Skin of body (tissue), 2 donors: ENCODE data around the gene VWA7. TPM values are rescaled to one million over a fixed set of nuclear protein-coding genes. Genes with fewer than 3 reads are reported as not detected.

Source experiments
- DNase-seq: peaks from one replicate; lab custom pipeline; 2025; lab: John Stamatoyannopoulos, UW
- total RNA-seq: library from RNA; depleted of rRNA; stranded (reverse); fragments of >200 nt; gene quantifications from one replicate; pipeline ENCODE4 v1.2.3, GENCODE V29; 2014

VWA7 gene
- total RNA-seq, 1 donor from 2014 or later, result 0.99 TPM

GRCh38 chr6:31730631-31731086 lies 46.5 kb downstream of the VWA7 start:
- no peak for DNase-seq

DNA sequence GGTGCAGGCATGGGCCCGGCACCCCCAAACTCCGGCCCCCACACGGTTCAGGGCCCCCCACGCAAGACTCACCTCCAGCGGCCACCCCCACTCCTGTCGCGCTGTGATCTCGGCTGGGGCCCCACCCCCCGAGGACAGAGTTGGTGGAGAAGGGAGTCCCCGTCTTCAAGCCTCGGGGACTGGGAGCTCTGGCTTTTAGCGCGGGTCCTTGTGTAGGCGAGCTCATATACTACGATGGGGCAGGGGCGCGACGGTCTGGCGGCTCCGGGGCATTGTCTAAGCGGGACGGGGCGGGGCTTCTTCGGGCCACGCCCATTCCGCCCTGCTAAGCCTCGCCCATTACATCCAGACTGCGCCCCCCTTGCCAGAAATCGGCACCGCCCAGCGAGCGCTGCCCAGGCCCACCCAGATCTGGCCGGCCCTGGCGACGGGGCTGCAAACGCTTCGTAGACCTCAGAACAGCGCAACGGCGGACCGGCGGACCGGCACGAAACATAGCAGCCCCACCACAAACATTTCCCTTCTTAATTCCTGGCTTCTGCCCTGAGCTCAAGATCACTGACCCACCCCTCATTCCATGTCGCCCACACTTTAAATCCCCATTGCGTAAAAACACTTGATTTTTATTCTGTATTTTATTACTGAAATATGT lies 47.0 kb downstream of the VWA7 start:
- peak; percentile 92 for DNase-seq

- DNase-seq, result peak; percentile 84
Observed at GRCh38 chr6:31729515-31729978, 47.6 kb downstream of the VWA7 start.

DNA sequence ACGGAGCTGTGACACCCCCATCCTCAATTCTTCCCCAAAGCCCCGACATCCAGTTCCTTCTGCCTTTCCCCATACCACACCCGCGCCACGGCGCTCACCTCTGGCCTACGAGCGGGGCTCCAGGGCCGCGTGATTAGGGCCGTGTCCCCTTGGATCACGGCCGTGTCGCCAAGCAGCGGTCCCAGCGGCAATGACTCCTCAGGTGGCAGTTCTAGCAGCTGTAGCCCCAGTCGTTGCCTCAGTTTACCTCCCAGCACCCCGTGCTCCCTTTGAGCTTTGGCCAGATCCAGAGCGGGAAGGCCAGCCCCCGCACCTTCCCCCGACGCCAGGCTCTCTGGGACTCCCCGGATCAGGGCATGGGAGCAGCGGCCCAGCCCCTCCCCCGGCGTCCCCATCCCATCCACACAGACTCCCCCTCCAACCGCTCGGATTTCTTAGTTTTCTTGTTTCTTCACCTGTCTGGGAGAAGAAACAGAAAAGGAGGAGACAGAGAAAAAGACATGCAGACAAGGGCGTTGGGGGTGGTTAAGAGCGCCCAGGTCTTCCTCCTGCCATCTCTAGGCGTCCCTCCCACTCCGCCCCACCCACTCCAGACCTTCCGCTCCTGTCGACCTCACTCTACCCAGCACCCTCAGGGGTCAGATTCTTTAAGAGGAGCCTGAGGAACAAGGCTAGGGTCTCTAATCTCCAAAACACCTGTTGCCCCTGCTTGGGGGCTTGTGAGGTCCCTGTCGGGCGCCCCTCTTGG lies 48.2 kb downstream of the VWA7 start, which contains the start of gene DDAH2:
Gene DDAH2, minus strand, starts transcription at position 533 of the 748 bp plus-strand sequence. Its CDS starts 138 bp downstream, at position 395.
- no peak for DNase-seq

DNA sequence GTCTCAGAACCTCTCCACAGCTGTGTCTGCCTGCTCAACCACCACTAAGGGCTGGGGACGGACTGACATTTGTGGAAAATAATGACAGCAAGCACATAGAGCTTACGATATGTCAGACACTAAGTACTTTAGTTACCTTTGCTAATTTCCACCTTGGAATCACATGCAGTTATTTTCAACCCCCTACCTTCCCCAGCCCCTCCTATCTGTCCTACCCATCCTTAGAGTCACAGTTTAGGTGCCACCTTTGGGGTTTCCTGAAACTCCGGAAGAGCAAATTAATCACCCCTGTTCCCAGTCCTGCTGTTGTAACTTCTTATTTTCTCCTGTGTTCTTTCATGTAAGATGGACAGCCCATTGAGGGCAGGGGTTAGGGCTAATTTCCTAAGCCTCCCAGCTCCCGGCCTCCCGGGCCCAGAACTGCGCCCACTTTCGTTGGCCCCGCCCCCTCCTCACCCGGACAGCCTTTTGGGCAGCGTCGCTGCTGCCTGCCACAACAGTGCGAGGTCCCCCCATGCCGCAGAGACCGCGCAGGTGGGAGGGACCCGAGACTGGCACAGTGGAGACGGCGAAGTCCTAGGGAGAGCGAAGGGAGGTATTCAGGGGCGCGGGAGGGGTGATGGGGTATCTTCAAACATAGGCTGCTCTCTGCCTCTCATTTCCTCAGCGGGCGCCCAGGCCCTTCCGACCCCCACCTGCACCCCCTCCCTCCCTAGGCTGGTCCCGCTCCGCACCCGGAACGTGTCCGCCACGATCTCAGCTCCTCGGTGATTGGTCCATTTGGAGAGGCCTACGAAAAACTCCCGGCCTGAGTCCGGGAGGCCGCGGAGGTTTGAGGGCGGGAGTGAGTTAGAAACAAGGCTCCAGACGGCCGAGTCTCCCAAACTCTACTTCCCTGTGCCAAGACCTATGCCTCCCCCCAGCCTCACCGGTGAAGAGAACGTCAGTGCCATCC lies 49.1 kb downstream of the VWA7 start:
- DNase-seq, result no peak

DNA sequence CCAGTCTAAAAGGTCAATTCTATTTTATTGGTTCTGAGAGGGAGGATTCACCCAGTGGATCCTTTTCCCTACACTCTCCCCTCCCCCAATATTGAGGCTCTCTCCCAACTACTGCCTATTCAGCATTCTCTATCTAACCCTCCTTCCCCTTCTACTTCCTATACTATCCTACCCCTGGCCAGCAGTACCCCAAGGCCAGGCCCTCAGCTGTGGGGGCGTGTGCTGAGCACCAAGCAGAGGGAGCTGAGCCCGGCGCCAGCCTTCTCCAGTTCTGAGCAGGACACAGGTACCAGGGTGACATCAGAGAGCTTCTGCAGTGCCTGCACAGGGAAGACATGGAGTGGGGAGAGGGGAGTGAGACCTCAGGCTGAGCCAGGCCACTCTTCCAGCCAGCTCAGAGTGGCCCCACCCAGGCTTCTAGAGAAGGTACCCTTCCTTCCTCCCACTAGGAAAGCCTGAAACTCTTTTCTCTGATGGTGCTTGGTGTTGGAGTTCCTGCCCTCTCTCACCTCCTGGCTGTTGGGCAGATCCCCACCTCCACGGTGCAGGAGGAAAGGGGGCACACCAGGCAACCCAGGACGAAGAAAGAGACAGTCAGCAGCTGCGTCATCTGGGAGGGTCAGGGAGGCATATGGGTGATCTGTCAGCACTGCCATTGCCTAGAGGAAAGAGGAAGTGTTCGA lies 50.0 kb downstream of the VWA7 start:
- no peak for DNase-seq

DNA sequence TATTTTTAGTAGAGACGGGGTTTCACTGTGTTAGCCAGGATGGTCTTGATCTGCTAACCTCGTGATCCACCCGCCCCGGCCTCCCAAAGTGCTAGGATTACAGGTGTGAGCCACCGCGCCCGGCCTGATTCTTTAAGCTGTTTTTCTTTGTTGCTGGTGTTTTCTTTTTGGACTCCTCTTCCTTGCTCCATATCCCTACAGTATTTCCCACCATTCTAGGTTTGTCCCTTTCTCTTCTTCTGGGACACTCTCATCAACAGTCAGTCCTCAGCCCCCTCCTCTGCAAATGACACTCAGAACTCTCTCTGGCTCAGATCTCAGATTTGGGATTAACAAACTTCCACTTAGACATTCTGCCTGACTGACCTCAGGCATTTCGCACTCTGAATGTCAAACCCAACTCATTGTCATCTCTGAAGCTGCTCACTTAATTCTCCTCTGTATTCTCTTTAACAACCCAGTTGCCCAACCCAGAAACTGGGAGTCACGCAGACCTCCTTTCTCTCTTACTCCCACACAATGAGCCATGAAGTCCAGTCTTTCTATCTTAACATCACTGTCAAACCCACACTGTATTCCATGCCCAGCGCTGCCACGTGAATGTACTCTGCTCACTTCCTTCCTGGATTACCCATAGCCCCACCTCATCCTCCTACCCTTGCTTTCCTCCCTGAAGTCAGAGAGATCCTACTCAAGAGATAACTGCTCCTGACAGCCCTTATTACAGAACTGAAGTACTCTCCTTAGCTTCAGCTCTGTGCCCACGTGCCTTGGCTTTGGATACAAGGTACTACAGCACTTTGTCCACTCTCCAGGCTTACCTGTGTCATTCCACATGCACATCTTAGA lies 51.4 kb downstream of the VWA7 start:
- DNase-seq, result no peak

GRCh38 chr6:31723980-31724691 lies 53.0 kb downstream of the VWA7 start:
- no peak for DNase-seq

DNA sequence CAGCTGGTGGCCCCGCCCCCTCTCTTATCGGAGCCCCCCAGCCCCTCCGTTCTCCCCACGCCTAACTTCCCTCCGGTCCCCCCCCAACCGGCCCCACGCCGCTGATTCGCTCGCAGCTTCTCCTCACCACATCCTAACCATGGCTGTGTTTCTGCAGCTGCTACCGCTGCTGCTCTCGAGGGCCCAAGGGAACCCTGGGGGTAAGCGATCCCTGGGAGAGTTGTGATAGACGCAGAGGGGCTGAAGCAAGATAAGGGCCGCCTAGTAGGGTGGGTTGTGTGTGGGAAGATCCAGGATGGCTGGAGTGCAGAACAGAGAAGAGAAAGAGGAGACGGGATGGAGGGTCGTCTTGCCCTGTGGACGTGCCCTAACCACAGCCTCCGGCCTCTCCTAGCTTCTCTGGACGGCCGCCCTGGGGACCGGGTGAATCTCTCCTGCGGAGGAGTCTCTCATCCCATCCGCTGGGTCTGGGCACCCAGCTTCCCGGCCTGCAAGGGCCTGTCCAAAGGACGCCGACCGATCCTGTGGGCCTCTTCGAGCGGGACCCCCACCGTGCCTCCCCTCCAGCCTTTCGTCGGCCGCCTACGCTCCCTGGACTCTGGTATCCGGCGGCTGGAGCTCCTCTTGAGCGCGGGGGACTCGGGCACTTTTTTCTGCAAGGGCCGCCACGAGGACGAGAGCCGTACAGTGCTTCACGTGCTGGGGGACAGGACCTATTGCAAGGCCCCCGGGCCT lies 53.7 kb downstream of the VWA7 start, which contains the start of gene MPIG6B:
Gene MPIG6B, plus strand, starts transcription at position 129 of the 735 bp plus-strand sequence. Its CDS starts 11 bp downstream, at position 140.
- no peak for DNase-seq

- DNase-seq, result no peak
Observed at GRCh38 chr6:31722173-31722572, 55.0 kb downstream of the VWA7 start.

DNA sequence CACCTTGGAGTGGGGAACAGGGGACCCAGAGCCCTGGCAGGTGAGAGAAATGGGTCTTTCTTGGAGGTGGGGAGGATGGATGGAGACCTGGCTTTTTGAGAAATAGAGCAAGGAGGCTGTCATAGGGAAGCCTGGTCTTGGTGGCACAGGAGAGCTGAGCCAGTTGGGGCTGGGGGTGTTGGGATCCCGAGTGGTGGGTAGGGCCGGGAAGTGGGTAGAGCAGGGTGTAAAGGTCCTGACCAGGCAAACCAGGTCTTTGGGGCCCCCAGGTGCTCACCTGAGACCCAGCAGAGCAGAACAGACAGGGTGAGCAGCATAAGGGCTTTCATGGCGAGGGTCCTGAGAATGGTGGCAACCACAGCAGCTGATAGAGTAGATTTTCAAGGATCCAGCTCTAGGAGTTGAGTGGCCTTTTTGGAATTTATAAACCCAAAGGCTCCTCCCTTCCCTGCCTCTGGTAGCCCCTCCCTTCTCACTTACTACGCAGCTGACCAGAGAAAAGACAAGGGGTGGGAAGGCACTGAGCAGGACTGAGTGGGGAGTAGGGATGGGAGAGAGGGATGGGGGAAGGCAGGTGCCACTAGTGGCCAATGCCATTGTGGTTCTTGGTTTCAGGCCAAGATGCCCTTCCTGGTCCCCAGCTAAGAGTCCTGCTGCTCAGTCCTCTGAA lies 55.6 kb downstream of the VWA7 start, which contains the start of gene LY6G6C:
Gene LY6G6C, minus strand, starts transcription at position 396 of the 670 bp plus-strand sequence. Its CDS starts 67 bp downstream, at position 329.
- no peak for DNase-seq

DNA sequence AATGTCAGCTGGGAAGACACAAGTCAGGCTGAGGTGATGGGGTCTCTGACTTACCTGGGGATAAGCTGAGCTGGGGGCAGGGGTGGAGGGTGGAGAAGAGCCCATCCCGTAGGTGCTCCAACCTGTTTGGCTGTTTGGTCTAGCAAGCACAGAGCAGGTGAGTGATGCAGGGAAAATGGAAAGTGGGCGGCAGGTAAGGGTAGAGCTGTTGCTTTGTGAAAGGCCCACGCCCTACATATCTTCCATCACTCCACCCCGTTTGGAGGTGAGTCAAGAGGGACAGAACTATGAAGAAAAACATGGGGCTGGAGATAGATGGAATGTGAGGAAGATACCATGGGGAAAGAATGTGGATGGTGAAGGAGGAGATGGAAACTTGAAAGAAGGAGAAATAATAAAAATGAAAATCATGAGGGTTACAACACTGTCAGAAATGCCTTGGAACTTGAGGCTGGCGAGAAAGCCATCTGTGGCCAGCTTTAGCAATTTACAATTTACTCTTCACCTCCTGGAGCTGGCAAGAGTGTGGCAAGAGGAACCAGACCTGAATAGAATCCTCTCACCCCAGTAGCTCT lies 56.8 kb downstream of the VWA7 start:
- DNase-seq, result no peak

DNA sequence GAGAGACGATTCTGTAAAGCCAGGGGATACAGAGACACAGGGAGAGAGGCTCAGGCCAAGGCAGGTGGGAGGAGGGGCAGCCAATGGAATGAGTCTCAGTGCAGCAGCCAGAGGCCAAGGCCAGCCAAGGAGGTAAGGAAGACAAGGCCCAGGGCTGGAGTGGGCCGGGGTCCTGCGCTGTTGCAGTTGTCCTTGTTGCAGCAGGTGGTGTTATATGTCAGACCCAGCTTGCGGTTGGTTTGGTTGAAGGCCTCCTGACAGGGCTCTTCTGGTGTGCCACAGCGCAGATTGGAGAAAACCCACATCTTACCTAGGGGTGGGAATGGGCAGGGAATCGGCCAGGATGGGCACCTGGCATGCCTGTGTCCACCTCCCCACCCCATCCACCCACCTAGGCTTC lies 58.1 kb downstream of the VWA7 start:
- no peak for DNase-seq

DNA sequence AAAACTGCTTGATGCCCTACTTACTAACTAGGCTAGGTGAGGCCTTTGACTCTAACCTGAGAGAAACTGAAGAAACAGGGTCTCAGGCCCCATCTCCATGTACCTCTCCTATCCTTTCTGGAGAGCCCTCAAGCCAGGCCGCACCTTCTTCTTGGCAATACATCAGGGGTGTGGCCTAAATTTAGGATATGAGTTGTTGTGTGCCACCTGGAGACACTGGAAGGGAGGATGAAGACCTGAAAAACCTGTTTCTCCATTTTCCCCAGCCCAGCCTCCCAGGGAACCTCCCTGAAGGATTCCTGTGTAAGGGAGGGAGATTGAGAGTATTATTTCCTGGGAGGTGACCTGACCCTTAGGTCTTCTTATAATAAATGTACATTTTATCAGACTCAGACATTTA lies 58.9 kb downstream of the VWA7 start:
- DNase-seq, result no peak

- DNase-seq, result no peak
Observed at GRCh38 chr6:31717499-31718222, 59.5 kb downstream of the VWA7 start.
